ENCODE data around the gene HLCS.

HLCS gene

GRCh38 chr21:36783612-36784374 is 182.7 kb downstream of the HLCS start:
- Mint-ChIP-seq H3K27ac (no peak overlapping the region), H3K4me1 (peaks cover 8% of the 10 kb centered on the region), H3K4me3 (no peak overlapping the region), H3K27me3 (ENCODE audit: low read depth) (peaks cover 7% of the 10 kb centered on the region), H3K36me3 (ENCODE audit: low read depth) (no peaks in the 10 kb centered on the region), H3K9me3 (peaks cover 3% of the 10 kb centered on the region)
- TF ChIP-seq, protein P1, sequence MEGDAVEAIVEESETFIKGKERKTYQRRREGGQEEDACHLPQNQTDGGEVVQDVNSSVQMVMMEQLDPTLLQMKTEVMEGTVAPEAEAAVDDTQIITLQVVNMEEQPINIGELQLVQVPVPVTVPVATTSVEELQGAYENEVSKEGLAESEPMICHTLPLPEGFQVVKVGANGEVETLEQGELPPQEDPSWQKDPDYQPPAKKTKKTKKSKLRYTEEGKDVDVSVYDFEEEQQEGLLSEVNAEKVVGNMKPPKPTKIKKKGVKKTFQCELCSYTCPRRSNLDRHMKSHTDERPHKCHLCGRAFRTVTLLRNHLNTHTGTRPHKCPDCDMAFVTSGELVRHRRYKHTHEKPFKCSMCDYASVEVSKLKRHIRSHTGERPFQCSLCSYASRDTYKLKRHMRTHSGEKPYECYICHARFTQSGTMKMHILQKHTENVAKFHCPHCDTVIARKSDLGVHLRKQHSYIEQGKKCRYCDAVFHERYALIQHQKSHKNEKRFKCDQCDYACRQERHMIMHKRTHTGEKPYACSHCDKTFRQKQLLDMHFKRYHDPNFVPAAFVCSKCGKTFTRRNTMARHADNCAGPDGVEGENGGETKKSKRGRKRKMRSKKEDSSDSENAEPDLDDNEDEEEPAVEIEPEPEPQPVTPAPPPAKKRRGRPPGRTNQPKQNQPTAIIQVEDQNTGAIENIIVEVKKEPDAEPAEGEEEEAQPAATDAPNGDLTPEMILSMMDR (IDR thresholded peaks at IDR 0.05; ENCODE audit: unreplicated experiment in 3 of 3), result no peak

DNA sequence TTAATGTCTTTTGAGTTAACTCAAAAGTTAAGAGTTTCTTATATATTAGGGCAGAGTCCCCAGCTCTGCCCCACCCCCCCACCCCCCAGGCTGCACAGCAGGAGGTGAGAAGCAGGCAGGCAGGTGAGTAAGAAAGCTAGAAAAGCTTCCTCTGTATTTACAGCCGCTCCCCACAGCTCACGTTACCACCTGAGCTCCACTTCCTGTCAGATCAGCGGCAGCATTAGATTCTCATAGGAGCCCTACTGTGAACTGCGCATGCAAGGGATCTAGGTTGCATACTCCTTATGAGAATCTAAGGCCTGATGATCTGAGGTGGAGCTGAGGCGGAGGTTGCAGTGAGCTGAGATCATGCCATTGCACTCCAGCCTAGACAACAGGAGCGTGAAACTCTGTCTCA is 185.6 kb downstream of the HLCS start:
- Mint-ChIP-seq H3K4me3 (no peak overlapping the region), H3K4me1 (peaks cover 9% of the 10 kb centered on the region), H3K9me3 (peaks cover 3% of the 10 kb centered on the region), H3K27me3 (ENCODE audit: low read depth) (peaks cover 4% of the 10 kb centered on the region), H3K27ac (no peak overlapping the region), H3K36me3 (ENCODE audit: low read depth) (no peaks in the 10 kb centered on the region)
- TF ChIP-seq, protein P1 (IDR thresholded peaks at IDR 0.05; ENCODE audit: unreplicated experiment in 3 of 3), result no peak

DNA sequence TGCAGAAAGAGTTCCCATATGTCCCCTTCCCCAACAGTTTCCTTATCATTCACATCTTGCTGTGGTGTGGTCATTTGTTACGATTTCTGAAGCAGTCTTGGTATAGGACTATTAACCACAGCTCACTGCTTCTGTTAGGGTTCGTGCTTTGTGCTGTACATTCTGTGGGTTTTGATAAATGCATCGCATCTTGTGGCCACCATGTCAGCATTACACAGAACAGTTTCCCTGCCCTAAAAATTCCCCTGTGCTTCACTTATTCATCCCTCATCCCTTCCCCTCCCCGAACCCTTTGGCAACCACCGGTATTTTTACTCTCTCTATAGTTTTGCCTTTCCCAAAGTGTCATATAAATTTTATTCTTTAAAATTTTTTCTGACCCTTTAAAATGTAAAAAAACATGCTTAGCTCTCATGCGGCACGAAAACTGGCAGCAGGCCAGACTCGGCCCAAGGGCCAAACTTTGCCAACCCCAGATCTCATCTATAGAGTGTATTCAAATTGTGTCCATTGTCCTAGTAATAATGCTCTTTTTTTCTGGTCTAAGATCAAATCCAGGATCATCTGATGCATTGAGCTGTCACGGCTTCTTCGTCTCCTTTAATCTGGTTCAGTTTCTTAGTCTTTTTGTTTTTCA is 189.4 kb downstream of the HLCS start:
- Mint-ChIP-seq H3K4me3 (no peak overlapping the region), H3K9me3 (peaks cover 3% of the 10 kb centered on the region), H3K27ac (peak overlapping the region in 2 of 3 experiments; percentile 30 to 37)

GRCh38 chr21:36773995-36774394 is 192.5 kb downstream of the HLCS start:
- Mint-ChIP-seq H3K36me3 (ENCODE audit: low read depth) (no peaks in the 10 kb centered on the region), H3K27ac (peak overlapping the region; percentile 31 to 86 (median 65)), H3K27me3 (ENCODE audit: low read depth) (peaks cover 7% of the 10 kb centered on the region), H3K4me3 (no peak overlapping the region), H3K9me3 (no peaks in the 10 kb centered on the region), H3K4me1 (peaks cover 45% of the 10 kb centered on the region)
- TF ChIP-seq, protein P1 (IDR thresholded peaks at IDR 0.05; ENCODE audit: unreplicated experiment in 3 of 3), result no peak

More for the DNA sequence above, 189.4 kb downstream of the HLCS start:
- H3K4me1 Mint-ChIP-seq, result peaks cover 36% of the 10 kb centered on the region
- H3K36me3 Mint-ChIP-seq (ENCODE audit: low read depth), result no peaks in the 10 kb centered on the region
- peaks cover 7% of the 10 kb centered on the region for H3K27me3 Mint-ChIP-seq (ENCODE audit: low read depth)
- TF ChIP-seq, protein P1 (IDR thresholded peaks at IDR 0.05; ENCODE audit: unreplicated experiment in 3 of 3), result no peak

DNA sequence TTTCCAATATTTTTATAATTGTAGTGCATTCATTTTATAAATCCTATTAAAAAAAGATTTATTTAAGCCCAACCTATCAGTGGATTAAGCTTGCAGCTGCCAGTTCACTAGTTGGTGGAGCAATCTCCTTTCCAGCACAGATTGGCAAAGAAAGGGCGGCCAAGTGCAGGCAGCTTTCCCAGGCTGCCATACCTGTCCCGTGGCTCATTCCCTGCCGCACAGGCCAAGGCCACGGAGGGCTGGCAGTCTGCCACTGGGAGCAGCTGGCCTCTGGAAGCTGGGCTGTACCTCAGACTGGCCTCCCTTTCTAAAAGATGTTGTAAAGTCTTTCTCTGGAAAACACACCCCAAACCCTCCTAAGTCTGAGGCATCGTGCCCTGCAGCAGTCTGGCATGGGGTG is 193.4 kb downstream of the HLCS start:
- Mint-ChIP-seq H3K4me1 (peaks cover 54% of the 10 kb centered on the region), H3K36me3 (ENCODE audit: low read depth) (no peaks in the 10 kb centered on the region), H3K27me3 (ENCODE audit: low read depth) (peaks cover 8% of the 10 kb centered on the region), H3K27ac (peak overlapping the region; percentile 65 to 86 (median 77)), H3K4me3 (no peak overlapping the region), H3K9me3 (no peaks in the 10 kb centered on the region)
- TF ChIP-seq, protein P1 (IDR thresholded peaks at IDR 0.05; ENCODE audit: unreplicated experiment in 3 of 3), result no peak
